Measurements from ENCODE around the gene POMGNT2.

Gene POMGNT2

GRCh38 chr3:43098761-43099160 lies 7.1 kb downstream of the POMGNT2 start:
- no peak for DNase-seq

GRCh38 chr3:43097400-43098080 lies 8.3 kb downstream of the POMGNT2 start:
- DNase-seq = no peak

GRCh38 chr3:43096761-43097160 lies 9.1 kb downstream of the POMGNT2 start:
- no peak for DNase-seq

- no peak for DNase-seq
These were observed 10.5 kb downstream of the POMGNT2 start for GRCh38 chr3:43095370-43095769.

GRCh38 chr3:43094851-43095250 lies 11.0 kb downstream of the POMGNT2 start:
- DNase-seq = no peak

GRCh38 chr3:43094381-43094780 lies 11.5 kb downstream of the POMGNT2 start:
- no peak for DNase-seq

GRCh38 chr3:43093974-43094373 lies 11.9 kb downstream of the POMGNT2 start:
- no peak for DNase-seq

GRCh38 chr3:43093006-43093405 lies 12.9 kb downstream of the POMGNT2 start:
- no peak for DNase-seq

- DNase-seq = no peak
These were observed 14.4 kb downstream of the POMGNT2 start for GRCh38 chr3:43091481-43091880.

GRCh38 chr3:43090238-43090637 lies 15.6 kb downstream of the POMGNT2 start:
- DNase-seq = no peak

- no peak for DNase-seq
These were observed 16.8 kb downstream of the POMGNT2 start for GRCh38 chr3:43089081-43089480.

- no peak for DNase-seq
These were observed 18.6 kb downstream of the POMGNT2 start for GRCh38 chr3:43087249-43087776.

- no peak for DNase-seq
These were observed 19.3 kb downstream of the POMGNT2 start for GRCh38 chr3:43086460-43087165.

GRCh38 chr3:43082457-43082856 lies 23.4 kb downstream of the POMGNT2 start:
- DNase-seq = no peak

GRCh38 chr3:43081796-43082195 lies 24.1 kb downstream of the POMGNT2 start:
- DNase-seq = no peak

- DNase-seq = no peak
These were observed 24.9 kb downstream of the POMGNT2 start for GRCh38 chr3:43080726-43081568.

GRCh38 chr3:43079536-43080332 lies 26.1 kb downstream of the POMGNT2 start:
- DNase-seq = no peak

GRCh38 chr3:43077707-43078106 lies 28.2 kb downstream of the POMGNT2 start:
- DNase-seq = no peak

- DNase-seq = no peak
These were observed 28.6 kb downstream of the POMGNT2 start for GRCh38 chr3:43077261-43077660.

GRCh38 chr3:43076857-43077256 lies 29.0 kb downstream of the POMGNT2 start:
- DNase-seq = no peak

GRCh38 chr3:43075904-43076661 lies 29.8 kb downstream of the POMGNT2 start:
- no peak for DNase-seq
